ENCODE measurements around the gene BMPR1B. TPM values are rescaled to one million over a fixed set of nuclear protein-coding genes. Genes with fewer than 3 reads are reported as not detected.
A peak's percentile ranks its signal among the peaks of the same experiment; 100 is the strongest.

Gene BMPR1B
- polyA plus RNA-seq, 2 of the 4 experiments (the other 2 are of a cell fraction): 6.4 to 21.2 TPM

DNA sequence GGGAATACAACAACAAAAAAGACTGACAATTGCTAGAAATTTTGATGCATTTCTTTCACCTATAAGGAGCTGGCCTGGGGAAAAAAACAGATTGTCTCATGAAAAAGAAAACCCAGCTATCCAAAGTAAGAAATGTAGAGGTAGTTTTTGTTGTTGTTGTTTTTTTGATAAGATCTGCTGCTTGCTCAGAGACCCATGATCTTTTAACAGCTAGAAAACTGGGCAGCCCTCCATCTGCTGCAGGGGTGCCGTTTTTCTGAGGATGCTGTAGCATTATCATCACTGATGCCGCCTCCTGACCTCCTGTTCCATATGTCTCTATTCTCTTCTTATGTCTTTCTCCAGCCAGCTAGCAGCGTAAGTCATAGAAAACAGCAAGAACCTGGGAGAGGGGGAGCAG lies 98.3 kb downstream of the BMPR1B start:
- TF ChIP-seq, protein P1, sequence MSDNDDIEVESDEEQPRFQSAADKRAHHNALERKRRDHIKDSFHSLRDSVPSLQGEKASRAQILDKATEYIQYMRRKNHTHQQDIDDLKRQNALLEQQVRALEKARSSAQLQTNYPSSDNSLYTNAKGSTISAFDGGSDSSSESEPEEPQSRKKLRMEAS (IDR thresholded peaks at IDR 0.05): no peak
- no peak for TF ChIP-seq BHLHE40 (IDR thresholded peaks at IDR 0.05; ENCODE audit: low read depth, low read length)
- TF ChIP-seq KDM5A (IDR thresholded peaks at IDR 0.05): no peak
- no peak for TF ChIP-seq PHF8 (IDR thresholded peaks at IDR 0.05; ENCODE audit: borderline replicate concordance, low read depth)
- TF ChIP-seq RAD21 (conservative IDR thresholded peaks at IDR 0.05 in 1 of 2, IDR thresholded peaks at IDR 0.05 in 1 of 2): no peak
- TF ChIP-seq, protein P2, sequence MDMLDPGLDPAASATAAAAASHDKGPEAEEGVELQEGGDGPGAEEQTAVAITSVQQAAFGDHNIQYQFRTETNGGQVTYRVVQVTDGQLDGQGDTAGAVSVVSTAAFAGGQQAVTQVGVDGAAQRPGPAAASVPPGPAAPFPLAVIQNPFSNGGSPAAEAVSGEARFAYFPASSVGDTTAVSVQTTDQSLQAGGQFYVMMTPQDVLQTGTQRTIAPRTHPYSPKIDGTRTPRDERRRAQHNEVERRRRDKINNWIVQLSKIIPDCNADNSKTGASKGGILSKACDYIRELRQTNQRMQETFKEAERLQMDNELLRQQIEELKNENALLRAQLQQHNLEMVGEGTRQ (IDR thresholded peaks at IDR 0.05): no peak
- TF ChIP-seq ZNF302 (CRISPR knock-in tag; IDR thresholded peaks at IDR 0.05): no peak
- TF ChIP-seq, protein P3, sequence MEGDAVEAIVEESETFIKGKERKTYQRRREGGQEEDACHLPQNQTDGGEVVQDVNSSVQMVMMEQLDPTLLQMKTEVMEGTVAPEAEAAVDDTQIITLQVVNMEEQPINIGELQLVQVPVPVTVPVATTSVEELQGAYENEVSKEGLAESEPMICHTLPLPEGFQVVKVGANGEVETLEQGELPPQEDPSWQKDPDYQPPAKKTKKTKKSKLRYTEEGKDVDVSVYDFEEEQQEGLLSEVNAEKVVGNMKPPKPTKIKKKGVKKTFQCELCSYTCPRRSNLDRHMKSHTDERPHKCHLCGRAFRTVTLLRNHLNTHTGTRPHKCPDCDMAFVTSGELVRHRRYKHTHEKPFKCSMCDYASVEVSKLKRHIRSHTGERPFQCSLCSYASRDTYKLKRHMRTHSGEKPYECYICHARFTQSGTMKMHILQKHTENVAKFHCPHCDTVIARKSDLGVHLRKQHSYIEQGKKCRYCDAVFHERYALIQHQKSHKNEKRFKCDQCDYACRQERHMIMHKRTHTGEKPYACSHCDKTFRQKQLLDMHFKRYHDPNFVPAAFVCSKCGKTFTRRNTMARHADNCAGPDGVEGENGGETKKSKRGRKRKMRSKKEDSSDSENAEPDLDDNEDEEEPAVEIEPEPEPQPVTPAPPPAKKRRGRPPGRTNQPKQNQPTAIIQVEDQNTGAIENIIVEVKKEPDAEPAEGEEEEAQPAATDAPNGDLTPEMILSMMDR (IDR thresholded peaks at IDR 0.05): no peak
- TF ChIP-seq RARB (CRISPR knock-in tag; IDR thresholded peaks at IDR 0.05): no peak
- TF ChIP-seq POLR2AphosphoS2 (conservative IDR thresholded peaks at IDR 0.05; ENCODE audit: low read length): no peak
- no peak for TF ChIP-seq RFX5 (IDR thresholded peaks at IDR 0.05)
- TF ChIP-seq, protein P4, sequence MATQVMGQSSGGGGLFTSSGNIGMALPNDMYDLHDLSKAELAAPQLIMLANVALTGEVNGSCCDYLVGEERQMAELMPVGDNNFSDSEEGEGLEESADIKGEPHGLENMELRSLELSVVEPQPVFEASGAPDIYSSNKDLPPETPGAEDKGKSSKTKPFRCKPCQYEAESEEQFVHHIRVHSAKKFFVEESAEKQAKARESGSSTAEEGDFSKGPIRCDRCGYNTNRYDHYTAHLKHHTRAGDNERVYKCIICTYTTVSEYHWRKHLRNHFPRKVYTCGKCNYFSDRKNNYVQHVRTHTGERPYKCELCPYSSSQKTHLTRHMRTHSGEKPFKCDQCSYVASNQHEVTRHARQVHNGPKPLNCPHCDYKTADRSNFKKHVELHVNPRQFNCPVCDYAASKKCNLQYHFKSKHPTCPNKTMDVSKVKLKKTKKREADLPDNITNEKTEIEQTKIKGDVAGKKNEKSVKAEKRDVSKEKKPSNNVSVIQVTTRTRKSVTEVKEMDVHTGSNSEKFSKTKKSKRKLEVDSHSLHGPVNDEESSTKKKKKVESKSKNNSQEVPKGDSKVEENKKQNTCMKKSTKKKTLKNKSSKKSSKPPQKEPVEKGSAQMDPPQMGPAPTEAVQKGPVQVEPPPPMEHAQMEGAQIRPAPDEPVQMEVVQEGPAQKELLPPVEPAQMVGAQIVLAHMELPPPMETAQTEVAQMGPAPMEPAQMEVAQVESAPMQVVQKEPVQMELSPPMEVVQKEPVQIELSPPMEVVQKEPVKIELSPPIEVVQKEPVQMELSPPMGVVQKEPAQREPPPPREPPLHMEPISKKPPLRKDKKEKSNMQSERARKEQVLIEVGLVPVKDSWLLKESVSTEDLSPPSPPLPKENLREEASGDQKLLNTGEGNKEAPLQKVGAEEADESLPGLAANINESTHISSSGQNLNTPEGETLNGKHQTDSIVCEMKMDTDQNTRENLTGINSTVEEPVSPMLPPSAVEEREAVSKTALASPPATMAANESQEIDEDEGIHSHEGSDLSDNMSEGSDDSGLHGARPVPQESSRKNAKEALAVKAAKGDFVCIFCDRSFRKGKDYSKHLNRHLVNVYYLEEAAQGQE (IDR thresholded peaks at IDR 0.05): no peak
- no peak for TF ChIP-seq CHD4 (IDR thresholded peaks at IDR 0.05; ENCODE audit: borderline replicate concordance)
- TF ChIP-seq MAZ (IDR thresholded peaks at IDR 0.05; ENCODE audit: borderline replicate concordance, low read depth, low read length): no peak
- TF ChIP-seq ZC3H11A (IDR thresholded peaks at IDR 0.05): no peak
- no peak overlapping the region for H3K27ac ChIP-seq
- ChIA-PET POLR2A (no interaction called here), CTCF (no interaction called here)
- no peak overlapping the region for H3K4me3 ChIP-seq
- 70% methylated on average over 3 of the region's 3 CpGs for WGBS (ENCODE audit: missing lambda C conversion rate)
- no peaks in the 10 kb centered on the region for H3K9me3 ChIP-seq
- FAIRE-seq: no peak
- DNase-seq (ENCODE audit: low read depth in 1 of 2, low spot score in 1 of 2): no peak
- H3K4me2 ChIP-seq: no peak overlapping the region
- H3K4me1 ChIP-seq: peaks cover 18% of the 10 kb centered on the region
- no peak for ATAC-seq

DNA sequence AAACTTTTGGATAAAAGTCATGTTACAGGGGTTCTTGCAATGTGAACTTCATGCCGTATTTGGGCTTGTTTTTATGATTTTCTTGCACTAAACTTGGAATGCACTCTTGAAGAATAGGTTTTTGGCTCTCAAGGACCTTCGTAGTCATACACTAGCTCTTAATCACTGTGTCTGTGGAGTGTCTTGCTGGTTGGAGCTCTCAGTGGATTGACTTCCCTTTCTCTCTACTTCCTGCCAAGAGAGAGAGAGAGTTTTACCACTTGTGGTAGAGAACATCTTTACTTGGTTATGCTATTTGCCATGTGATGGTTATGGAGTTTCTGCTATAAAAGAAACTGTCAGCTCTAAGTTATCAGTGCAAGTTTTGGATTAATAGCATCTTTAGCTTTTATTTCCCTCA lies 112.4 kb downstream of the BMPR1B start:
- POLR2A ChIA-PET: no interaction called here
- Histone ChIP-seq H3K9me3 (no peaks in the 10 kb centered on the region), H3K27ac (no peak overlapping the region), H3K4me1 (peaks cover 45% of the 10 kb centered on the region), H3K4me2 (peak overlapping the region; percentile 80; the same call in 1 of the 3 replicates), H3K4me3 (no peak overlapping the region)
- DNase-seq (ENCODE audit: low read depth in 1 of 2, low spot score in 1 of 2) (no peak), FAIRE-seq (no peak), ATAC-seq (0 out of 6 replicates have a peak, but pooled peaks of 1 of the 2 experiments have one; percentile 24)
- TF ChIP-seq POLR2AphosphoS2 (conservative IDR thresholded peaks at IDR 0.05; ENCODE audit: low read length): no peak
- no peak for TF ChIP-seq NFE2L2 (conservative IDR thresholded peaks at IDR 0.05; ENCODE audit: low read length)
- TF ChIP-seq, protein P5, sequence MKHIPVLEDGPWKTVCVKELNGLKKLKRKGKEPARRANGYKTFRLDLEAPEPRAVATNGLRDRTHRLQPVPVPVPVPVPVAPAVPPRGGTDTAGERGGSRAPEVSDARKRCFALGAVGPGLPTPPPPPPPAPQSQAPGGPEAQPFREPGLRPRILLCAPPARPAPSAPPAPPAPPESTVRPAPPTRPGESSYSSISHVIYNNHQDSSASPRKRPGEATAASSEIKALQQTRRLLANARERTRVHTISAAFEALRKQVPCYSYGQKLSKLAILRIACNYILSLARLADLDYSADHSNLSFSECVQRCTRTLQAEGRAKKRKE (CRISPR knock-in tag; IDR thresholded peaks at IDR 0.05; ENCODE audit: low read depth): no peak
- TF ChIP-seq MAZ (IDR thresholded peaks at IDR 0.05; ENCODE audit: borderline replicate concordance, low read depth, low read length): no peak
- TF ChIP-seq JUN (IDR thresholded peaks at IDR 0.05): no peak
- TF ChIP-seq, protein P6, sequence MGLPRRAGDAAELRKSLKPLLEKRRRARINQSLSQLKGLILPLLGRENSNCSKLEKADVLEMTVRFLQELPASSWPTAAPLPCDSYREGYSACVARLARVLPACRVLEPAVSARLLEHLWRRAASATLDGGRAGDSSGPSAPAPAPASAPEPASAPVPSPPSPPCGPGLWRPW (IDR thresholded peaks at IDR 0.05): no peak
- no peak for TF ChIP-seq HOXB13 (CRISPR knock-in tag; IDR thresholded peaks at IDR 0.05; ENCODE audit: low read depth)
- WGBS (ENCODE audit: missing lambda C conversion rate): 88% methylated on average over 2 of the region's 2 CpGs
- CTCF ChIA-PET: no interaction called here
